ENCODE measurements around the gene TBL2.
"Not testable (repeated sequence)": the region's sequence is repeated elsewhere in the genome, so short reads cannot be mapped to it uniquely, and the experiment has no call there.

TBL2 gene

DNA sequence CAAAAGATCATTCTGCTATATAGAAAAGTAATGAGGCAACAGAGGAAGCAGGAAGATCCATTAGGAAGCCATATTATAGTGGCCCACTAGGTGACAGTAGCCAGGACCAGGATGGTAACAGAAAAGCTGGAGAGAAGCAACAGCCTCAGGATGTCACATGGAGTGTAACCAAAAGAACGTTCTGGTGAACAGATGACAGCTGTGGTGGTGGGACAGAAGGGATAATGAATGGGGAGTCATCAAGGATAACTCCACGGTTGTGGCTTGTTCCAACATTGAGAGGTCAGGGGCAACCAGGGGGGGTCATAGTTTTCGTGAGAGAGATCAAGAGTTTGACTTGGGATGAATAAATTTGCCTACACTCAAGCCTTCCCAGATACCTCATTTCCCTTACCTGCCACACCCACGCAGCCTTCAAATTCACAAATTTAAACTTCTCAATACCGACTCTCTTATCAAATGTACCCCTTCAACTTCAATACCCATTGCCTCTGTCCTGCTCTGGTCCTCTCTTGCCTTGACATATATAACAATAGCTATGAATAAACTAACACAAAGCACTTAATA, 9.3 kb downstream of the TBL2 start:
- no peak for DNase-seq

- DNase-seq, result no peak
Observed at GRCh38 chr7:73567846-73568685, 10.3 kb downstream of the TBL2 start.

DNA sequence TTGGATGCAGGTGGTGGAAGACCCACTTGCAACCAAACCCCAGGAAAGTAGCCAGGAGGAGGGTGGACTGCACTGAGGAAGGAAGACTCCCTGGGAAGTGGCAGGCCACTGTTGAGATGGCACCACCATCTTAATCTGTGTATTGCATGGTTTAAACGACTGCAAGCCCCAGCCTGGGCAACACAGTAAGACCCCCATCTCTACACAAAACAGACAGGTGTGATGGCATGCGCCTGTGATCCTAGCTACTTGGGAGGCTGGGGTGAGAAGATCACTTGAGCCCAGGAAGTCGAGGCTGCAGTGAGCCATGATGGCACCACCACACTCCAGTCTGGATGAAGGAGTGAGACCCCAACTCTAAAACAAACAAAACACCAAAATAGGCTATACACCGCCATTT, 11.2 kb downstream of the TBL2 start:
- DNase-seq, result no peak

GRCh38 chr7:73566431-73566830, 11.9 kb downstream of the TBL2 start:
- not testable (repeated sequence) for DNase-seq

DNA sequence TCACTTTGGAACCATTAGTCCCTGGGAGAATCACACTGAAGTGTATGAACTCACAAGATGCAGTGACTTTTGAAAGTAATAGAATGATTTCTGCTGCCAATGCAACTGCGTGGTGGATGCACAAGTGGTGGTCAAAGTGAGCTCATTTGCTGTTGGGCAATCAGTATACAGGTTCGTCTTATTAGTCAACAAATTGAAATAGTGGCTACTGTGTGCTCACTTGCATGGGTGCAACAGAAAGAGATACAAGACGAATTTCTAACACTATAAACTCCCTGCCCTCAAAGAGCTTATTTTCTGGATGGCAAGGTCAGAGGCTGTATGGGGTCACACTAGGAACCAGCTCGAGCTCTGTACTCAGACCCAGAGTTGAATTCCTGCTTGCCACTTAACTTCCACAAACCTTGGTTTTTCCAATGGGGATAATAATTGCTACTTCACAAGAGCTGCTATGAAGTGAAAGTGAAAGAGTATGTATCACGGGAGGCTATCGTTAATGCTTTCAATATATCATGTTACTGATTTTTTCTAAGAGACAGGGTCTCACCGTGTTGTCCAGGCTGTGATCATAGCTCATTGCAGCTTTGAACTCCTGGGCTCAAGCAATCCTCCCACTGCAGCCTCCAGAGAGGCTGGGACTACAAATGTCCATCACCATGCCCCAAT, 12.6 kb downstream of the TBL2 start:
- no peak for DNase-seq

DNA sequence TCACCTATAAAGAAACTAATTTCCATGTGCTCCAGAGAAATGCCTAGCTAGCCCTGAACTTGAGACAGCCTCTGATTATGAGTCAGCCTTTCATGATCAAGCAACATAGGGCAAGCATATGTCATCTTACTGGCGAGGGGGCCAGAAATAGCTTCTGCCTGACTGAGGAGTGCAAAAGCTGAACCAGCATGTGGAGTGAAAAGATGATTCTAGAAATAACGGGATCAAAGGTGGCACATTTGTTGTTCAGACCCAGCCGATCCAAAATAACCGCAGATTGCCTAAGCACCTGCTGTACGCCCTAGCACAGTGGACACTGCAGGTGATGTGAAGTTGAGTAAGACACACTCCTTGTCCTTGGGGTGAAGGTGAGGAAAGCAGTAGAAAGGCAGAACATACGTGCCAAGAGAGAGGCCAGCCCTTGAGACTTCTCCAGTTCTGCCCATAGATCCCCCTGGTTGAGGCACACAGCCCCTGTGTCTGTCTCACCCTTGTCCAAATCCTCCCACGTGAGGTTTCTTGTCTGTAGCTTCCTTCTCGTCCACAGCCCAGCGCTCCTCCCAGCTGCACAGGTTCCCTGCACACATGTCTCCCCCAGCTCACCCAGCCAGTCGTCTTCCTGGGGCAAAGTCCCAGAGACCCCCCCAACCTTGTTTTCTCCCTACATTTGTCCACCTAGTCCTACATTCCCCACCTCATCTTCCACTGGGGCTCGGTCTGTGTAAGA, 18.1 kb downstream of the TBL2 start:
- DNase-seq, result no peak

DNA sequence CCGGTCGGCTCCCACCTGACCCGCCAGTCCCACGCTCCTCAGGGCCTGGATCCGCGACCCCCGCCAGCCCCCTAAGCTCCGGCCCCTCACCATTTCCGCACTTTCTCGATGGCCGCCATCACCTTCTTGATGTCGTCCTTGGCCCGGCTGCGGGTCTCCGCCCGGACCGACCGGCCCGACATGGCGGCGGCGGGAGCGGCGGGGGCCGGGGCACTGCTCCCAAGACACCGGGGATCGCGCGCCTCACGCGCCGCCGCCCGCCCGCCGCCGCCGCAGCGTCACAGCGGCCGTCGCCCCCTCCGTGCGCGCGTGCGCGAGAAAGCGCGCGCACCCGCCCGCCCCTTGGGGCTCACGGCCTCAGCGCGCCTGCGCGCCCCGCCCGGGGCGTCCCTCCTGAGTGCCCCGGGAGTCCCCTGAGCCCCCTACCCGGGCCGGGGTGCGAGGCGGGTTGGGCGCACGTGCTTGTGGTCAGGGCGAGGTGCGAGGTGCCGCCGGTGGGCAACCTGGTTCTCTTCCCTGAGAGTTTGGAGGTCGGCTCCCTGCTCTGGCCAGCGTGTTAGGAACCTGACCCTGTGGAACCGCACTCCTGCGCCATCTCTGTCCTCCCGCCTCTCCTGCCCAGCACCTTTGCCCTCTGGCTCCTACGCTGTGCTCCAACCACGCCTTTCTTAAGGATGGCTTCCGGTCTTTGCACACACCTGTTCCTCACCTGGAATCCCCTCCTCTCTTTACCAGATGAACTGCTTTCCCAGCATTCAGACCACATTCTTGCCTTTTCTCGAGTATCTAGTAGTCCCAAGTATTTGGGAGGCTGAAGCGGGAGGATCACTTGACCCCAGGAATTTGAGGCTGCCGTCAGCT, 20.8 kb downstream of the TBL2 start, which contains the start of gene BCL7B:
TSS of gene BCL7B (minus strand) at position 294 of the 861 bp plus-strand sequence. CDS start at position 182, 112 bp downstream.
- DNase-seq, result peak; percentile 74

GRCh38 chr7:73557108-73557396, 21.3 kb downstream of the TBL2 start:
- peak; percentile 95 for DNase-seq

DNA sequence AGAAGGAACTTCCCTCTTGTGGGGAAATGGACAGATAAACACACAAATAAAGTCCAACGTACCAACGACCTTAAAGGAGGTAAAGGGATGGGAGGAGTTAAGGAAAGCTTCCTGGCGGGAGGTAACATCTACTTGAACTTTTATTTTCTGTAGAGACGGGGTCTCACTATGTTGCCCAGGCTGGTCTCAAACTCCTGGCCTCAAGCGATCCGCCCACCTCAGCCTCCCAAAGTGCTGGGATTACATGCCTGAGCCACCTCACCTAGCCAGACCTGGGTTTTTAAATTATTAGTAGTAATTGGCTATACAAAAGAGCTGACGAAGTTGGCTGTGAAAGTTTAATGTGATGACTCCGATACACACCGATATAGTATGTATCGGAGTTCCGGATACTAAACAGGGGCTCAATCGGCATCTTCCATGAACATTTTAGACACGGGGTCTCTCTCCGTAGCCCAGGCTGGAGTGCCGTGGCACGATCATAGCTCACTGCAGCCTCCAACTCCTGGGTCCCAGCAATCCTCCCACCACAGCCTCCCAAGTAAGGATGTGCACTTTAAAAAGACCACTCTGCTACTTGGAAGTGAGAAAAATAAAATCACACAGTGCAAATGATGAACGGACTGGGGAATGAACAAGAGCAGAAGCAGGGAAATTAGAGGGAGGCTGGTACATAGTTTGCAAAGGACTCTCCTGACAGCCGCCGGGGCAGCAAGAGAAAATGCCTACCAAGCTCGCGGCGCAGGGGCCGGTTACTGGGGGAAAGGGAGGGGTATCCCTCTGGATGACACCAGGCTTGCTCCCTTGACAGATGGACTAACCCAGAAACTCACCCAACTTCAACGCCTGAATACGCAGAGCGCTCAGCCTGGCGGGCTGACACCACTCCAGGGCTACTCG, 21.9 kb downstream of the TBL2 start:
- DNase-seq, result no peak

DNA sequence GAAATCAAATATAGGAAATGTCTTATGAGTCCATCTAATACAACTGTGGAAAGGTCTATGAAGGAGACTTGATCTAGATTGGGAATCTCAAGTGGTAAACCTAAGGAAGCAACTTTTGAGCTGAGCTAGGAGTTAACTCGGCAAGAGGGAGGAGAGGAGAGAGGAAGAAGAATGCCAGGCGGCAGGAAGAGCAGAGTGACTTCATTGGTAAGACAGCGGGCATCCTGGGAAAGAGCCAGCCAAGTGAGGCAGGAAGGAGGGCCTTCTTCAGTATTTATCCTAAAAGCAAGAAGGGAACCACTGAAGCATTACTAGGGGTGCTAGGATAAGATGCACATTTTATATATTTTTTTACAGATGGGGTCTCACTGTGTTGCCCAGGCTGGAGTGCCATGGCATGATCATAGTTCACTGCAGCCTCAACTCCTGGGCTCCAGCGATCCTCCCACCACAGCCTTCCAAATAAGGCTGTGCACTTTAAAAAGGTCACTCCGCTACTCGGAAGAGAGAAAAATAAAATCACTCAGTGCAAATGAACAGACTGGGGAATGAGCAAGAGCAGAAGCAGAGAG, 22.9 kb downstream of the TBL2 start:
- no peak for DNase-seq

GRCh38 chr7:73550093-73550492, 28.3 kb downstream of the TBL2 start:
- not testable (repeated sequence) for DNase-seq

DNA sequence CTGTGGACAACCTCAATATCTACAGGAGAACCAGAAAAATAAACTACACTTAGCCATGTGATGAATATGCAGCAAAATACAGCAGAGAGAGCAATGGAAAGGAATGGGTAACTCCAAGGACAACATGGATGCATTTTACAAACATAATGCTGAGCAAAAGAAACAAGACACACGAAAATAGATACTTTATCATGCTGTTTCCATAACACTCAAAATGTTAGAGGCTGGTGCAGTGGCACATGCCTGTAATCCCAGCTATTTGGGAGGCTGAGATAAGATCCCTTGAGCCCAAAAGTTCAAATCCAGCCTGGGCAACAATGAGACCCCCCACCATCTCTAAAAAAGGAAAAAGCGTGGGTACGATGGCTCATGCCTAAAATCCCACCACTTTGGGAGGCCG, 29.2 kb downstream of the TBL2 start:
- DNase-seq, result no peak

- no peak for DNase-seq
Observed at GRCh38 chr7:73547841-73548240, 30.5 kb downstream of the TBL2 start.

GRCh38 chr7:73544678-73545077, 33.7 kb downstream of the TBL2 start:
- DNase-seq, result no peak

- DNase-seq, result no peak
Observed at GRCh38 chr7:73541722-73542121, 36.7 kb downstream of the TBL2 start.

- DNase-seq, result no peak
Observed at GRCh38 chr7:73539709-73540108, 38.7 kb downstream of the TBL2 start.

DNA sequence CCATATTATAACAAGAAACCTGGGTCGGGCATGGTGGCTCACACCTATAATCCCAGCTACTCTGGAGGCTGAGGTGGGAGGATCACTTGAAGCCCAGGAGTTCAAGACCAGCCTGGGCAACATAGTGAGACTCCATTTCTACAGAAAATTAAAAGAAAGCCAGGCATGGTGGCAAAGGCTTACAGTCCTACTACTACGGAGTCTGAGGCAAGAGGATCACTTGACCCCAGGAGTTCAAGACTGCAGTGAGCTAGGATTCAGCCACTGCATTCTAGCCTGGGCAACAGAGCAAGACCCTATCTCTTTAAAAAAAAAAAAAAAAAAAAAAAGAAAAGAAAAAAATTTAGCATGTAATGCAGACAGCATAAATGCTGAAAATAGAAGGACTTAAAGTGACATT, 39.9 kb downstream of the TBL2 start:
- not testable (repeated sequence) for DNase-seq

GRCh38 chr7:73537051-73537450, 41.3 kb downstream of the TBL2 start:
- no peak for DNase-seq

GRCh38 chr7:73536479-73536878, 41.9 kb downstream of the TBL2 start:
- no peak for DNase-seq

GRCh38 chr7:73535918-73536317, 42.5 kb downstream of the TBL2 start:
- DNase-seq, result not testable (repeated sequence)

GRCh38 chr7:73533742-73534141, 44.6 kb downstream of the TBL2 start:
- DNase-seq, result no peak

All from NCI-H345 (cell line).